ENCODE results near the gene FLYWCH2.

FLYWCH2 gene

DNA sequence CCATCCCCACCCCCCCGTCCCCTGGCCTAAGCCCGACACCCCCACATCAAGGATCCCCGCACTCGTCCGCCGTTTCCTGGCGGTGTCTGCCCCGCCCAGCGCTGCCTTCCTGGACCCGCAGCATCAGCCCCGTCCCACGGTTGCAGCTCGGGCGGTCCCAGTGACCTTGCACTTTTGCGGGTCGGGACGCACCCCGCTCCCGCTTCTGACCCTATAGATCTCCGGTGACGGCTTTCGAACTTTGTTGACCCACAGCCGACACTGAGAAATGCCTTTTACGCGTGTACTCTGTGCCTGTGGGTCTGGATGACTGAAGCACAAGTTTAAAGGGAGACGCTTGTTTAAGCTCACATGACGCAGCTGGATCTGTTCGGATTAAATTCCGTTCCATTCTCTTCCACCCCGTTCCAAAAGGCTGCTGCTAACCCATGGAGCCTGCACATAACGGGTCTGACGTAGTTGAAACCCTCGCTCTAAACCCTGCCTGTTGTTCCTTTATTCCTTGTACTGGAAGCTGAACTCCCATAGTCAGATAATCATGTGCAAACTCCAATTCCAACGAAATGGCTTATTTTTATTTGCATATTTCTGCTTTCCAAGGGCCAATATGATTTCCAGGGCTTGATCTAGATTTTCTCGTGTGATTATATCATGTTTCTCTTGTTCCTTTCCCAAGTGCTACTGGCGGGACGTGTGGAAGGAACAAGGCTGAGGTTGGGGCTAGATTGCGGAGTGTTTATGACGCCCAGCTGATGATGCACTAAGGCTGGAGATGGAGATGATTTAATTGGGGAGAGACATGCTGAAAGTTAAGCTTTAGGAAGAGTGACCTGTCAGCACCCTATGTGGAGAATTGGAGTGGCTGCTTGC is 29.6 kb downstream of the FLYWCH2 start:
- Histone ChIP-seq H3K36me3 (ENCODE audit: control insufficient read depth, insufficient read depth, low read length) (peaks cover 2% of the 10 kb centered on the region), H3K4me1 (ENCODE audit: control insufficient read depth, low read depth, low read length) (no peaks in the 10 kb centered on the region), H3K9ac (ENCODE audit: low read length) (peak overlapping the region; percentile 70), H3K4me3 (ENCODE audit: low read length) (peak overlapping the region; percentile 39), H2BK5ac (ENCODE audit: low read length) (no peak overlapping the region), H2AK5ac (ENCODE audit: low read length) (no peak overlapping the region), H3K79me1 (ENCODE audit: low read length) (no peaks in the 10 kb centered on the region), H3K27me3 (ENCODE audit: insufficient read depth, low read length, poor library complexity) (peaks cover 3% of the 10 kb centered on the region), H2BK120ac (ENCODE audit: low read depth, low read length) (no peak overlapping the region), H2BK15ac (replicated peaks; ENCODE audit: low read depth) (no peak overlapping the region), H3K79me2 (ENCODE audit: control insufficient read depth, insufficient read depth, low read length) (no peaks in the 10 kb centered on the region), H4K5ac (ENCODE audit: low read length) (no peak overlapping the region), H3K18ac (ENCODE audit: low read length) (peak overlapping the region; percentile 63), H3K4ac (ENCODE audit: low read depth, low read length) (no peak overlapping the region), H3K4me2 (ENCODE audit: low read length) (peak overlapping the region; percentile 89), H3K27ac (ENCODE audit: low read depth, low read length) (no peak overlapping the region), H3K23ac (ENCODE audit: low read length) (no peak overlapping the region), H3K56ac (ENCODE audit: low read length) (peak overlapping the region; percentile 88), H4K8ac (ENCODE audit: low read depth, low read length) (no peak overlapping the region)
- no CpG with 5 or more reads among the region's 39 CpGs for WGBS (ENCODE audit: extremely low coverage, insufficient coverage, low lambda C conversion rate)
- peak; percentile 22 for DNase-seq

DNA sequence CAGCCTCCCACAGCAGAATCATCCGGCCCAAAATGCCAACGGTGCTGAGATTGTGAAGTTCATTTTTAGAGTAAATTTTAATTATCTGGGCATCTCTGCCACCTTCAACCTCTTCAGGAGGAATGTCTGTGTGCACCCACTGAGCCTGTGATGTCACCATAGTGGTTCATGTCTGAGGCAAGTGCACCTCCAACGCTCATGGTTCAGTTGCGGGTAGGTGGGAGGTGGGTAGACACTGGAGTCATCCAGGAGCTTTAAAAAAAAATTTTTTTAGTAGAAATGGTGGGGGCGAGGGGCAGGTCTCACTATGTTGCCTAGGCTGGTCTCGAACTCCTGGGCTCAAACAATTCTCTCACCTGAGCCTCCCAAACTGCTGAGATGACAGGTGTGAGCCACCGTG is 30.6 kb downstream of the FLYWCH2 start:
- Histone ChIP-seq H3K4me3 (ENCODE audit: low read length) (no peak overlapping the region), H3K4me2 (ENCODE audit: low read length) (no peak overlapping the region), H3K36me3 (ENCODE audit: control insufficient read depth, insufficient read depth, low read length) (peaks cover 2% of the 10 kb centered on the region), H3K56ac (ENCODE audit: low read length) (no peak overlapping the region), H2BK120ac (ENCODE audit: low read depth, low read length) (no peak overlapping the region), H3K79me1 (ENCODE audit: low read length) (no peaks in the 10 kb centered on the region), H3K27ac (ENCODE audit: low read depth, low read length) (no peak overlapping the region), H4K5ac (ENCODE audit: low read length) (no peak overlapping the region), H3K23ac (ENCODE audit: low read length) (no peak overlapping the region), H2BK5ac (ENCODE audit: low read length) (no peak overlapping the region), H3K27me3 (ENCODE audit: insufficient read depth, low read length, poor library complexity) (peaks cover 3% of the 10 kb centered on the region), H3K18ac (ENCODE audit: low read length) (no peak overlapping the region), H3K9ac (ENCODE audit: low read length) (no peak overlapping the region), H3K4me1 (ENCODE audit: control insufficient read depth, low read depth, low read length) (no peaks in the 10 kb centered on the region), H4K8ac (ENCODE audit: low read depth, low read length) (no peak overlapping the region), H2BK15ac (replicated peaks; ENCODE audit: low read depth) (no peak overlapping the region), H3K4ac (ENCODE audit: low read depth, low read length) (no peak overlapping the region), H3K79me2 (ENCODE audit: control insufficient read depth, insufficient read depth, low read length) (no peaks in the 10 kb centered on the region), H2AK5ac (ENCODE audit: low read length) (no peak overlapping the region)
- DNase-seq: no peak
- WGBS (ENCODE audit: extremely low coverage, insufficient coverage, low lambda C conversion rate): no CpG with 5 or more reads among the region's 7 CpGs

DNA sequence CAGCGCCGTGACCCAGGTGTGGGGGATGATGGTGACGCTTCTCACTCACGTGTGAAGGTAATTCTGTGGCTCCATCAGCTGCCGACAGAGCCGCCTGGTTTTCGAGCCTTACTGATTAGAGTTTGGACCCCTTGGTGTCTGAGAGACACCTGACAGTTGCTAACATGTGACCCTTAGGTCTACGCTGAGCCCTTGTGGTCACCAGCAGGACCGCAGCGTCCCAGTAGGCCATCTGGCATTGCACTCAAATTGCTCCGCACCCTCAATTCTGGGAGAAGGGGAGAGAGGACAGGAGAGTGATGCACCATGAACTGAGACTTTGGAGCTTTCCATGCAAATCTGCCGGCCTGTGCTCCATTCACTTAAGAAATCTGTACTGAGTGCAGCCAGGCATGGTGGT is 31.2 kb downstream of the FLYWCH2 start:
- peaks cover 2% of the 10 kb centered on the region for H3K36me3 ChIP-seq (ENCODE audit: control insufficient read depth, insufficient read depth, low read length)
- WGBS (ENCODE audit: extremely low coverage, insufficient coverage, low lambda C conversion rate): no CpG with 5 or more reads among the region's 12 CpGs
- H3K4ac ChIP-seq (ENCODE audit: low read depth, low read length): no peak overlapping the region
- H3K79me1 ChIP-seq (ENCODE audit: low read length): no peaks in the 10 kb centered on the region
- no peak overlapping the region for H3K4me2 ChIP-seq (ENCODE audit: low read length)
- no peak overlapping the region for H3K27ac ChIP-seq (ENCODE audit: low read depth, low read length)
- peak; percentile 40 for DNase-seq
- no peak overlapping the region for H3K23ac ChIP-seq (ENCODE audit: low read length)
- no peak overlapping the region for H3K18ac ChIP-seq (ENCODE audit: low read length)
- no peak overlapping the region for H2AK5ac ChIP-seq (ENCODE audit: low read length)
- H4K8ac ChIP-seq (ENCODE audit: low read depth, low read length): no peak overlapping the region
- no peak overlapping the region for H2BK120ac ChIP-seq (ENCODE audit: low read depth, low read length)
- peaks cover 3% of the 10 kb centered on the region for H3K27me3 ChIP-seq (ENCODE audit: insufficient read depth, low read length, poor library complexity)
- H3K9ac ChIP-seq (ENCODE audit: low read length): no peak overlapping the region
- no peak overlapping the region for H2BK15ac ChIP-seq (replicated peaks; ENCODE audit: low read depth)
- H3K79me2 ChIP-seq (ENCODE audit: control insufficient read depth, insufficient read depth, low read length): no peaks in the 10 kb centered on the region
- no peaks in the 10 kb centered on the region for H3K4me1 ChIP-seq (ENCODE audit: control insufficient read depth, low read depth, low read length)
- no peak overlapping the region for H3K4me3 ChIP-seq (ENCODE audit: low read length)
- H4K5ac ChIP-seq (ENCODE audit: low read length): no peak overlapping the region
- H3K56ac ChIP-seq (ENCODE audit: low read length): no peak overlapping the region
- no peak overlapping the region for H2BK5ac ChIP-seq (ENCODE audit: low read length)

DNA sequence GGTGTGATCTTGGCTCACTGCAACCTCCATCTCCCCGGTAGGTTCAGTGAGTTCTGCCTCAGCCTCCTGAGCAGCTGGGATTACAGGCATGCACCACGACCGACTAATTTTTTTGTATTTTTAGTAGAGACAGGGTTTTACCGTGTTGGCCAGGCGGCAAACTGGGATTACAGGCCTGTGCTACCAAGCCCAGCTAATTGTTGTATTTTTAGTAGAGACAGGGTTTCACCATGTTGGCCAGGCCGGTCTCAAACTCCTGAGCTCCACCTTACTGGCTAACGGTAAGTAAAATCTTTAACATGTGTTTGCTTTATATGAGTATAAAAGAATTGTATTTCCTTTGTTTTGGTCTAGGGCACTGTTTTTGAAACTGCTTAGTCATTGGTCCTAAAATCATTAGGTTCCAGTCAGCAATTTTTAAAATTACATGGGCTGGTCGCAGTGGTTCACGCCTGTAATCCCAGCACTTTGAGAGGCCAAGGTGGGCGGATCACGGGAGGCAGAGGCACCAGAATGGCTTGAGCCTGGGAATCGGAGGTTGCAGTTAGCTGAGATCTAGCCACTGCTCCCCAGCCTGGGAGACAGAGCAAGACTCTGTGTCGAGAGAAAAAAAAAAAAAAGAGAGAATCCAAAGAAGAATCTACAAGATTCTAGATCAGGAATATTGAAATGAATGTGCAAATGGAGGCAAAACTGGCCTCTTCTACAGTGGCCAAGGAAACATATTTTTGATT is 32.3 kb downstream of the FLYWCH2 start:
- WGBS (ENCODE audit: extremely low coverage, insufficient coverage, low lambda C conversion rate): no CpG with 5 or more reads among the region's 13 CpGs
- H3K27ac ChIP-seq (ENCODE audit: low read depth, low read length): no peak overlapping the region

DNA sequence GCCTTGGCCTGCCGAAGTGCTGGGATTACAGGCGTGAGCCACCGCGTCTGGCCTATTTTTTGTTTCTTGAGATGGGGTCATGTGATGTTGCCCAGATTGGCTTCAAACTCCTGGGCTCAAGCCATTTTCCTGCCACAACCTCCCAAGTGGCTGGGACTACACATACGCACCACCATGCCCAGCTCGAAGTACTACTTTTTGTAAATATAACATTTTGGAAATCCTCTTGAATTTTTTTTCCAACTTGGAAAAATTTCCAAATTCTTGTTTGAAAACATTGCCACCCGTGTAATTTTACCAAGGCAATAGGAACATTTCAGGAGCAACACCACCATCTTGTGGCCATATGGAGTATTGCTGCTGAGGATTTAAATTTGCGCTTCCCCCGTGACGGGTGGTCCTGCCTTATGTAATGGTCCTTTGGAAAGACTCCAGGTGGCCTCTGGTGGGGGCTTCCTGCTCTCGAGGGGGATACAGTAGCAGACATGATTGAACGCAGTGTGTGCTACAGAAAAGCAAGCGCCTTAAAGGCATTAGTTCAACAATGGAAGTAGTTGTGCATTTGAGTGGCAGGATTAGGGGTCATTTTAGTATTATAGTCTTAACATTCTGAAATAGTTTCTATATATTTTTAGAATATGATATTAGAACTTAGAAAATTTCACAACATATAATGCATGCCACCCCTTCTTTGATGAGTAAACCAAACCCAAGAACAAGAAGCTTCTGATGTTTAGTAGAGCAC is 36.7 kb downstream of the FLYWCH2 start:
- peak; percentile 72 for DNase-seq
- Histone ChIP-seq H2BK5ac (ENCODE audit: low read length) (no peak overlapping the region), H3K4ac (ENCODE audit: low read depth, low read length) (no peak overlapping the region), H2AK5ac (ENCODE audit: low read length) (no peak overlapping the region), H3K79me1 (ENCODE audit: low read length) (no peaks in the 10 kb centered on the region), H3K56ac (ENCODE audit: low read length) (no peak overlapping the region), H3K4me3 (ENCODE audit: low read length) (no peak overlapping the region), H3K4me1 (ENCODE audit: control insufficient read depth, low read depth, low read length) (no peaks in the 10 kb centered on the region), H3K9ac (ENCODE audit: low read length) (no peak overlapping the region), H2BK120ac (ENCODE audit: low read depth, low read length) (no peak overlapping the region), H4K5ac (ENCODE audit: low read length) (no peak overlapping the region), H3K4me2 (ENCODE audit: low read length) (no peak overlapping the region), H4K8ac (ENCODE audit: low read depth, low read length) (no peak overlapping the region), H3K27me3 (ENCODE audit: insufficient read depth, low read length, poor library complexity) (no peaks in the 10 kb centered on the region), H2BK15ac (replicated peaks; ENCODE audit: low read depth) (no peak overlapping the region), H3K36me3 (ENCODE audit: control insufficient read depth, insufficient read depth, low read length) (no peaks in the 10 kb centered on the region), H3K23ac (ENCODE audit: low read length) (no peak overlapping the region), H3K79me2 (ENCODE audit: control insufficient read depth, insufficient read depth, low read length) (no peaks in the 10 kb centered on the region), H3K27ac (ENCODE audit: low read depth, low read length) (no peak overlapping the region), H3K18ac (ENCODE audit: low read length) (no peak overlapping the region)
- no CpG with 5 or more reads among the region's 13 CpGs for WGBS (ENCODE audit: extremely low coverage, insufficient coverage, low lambda C conversion rate)

More for the DNA sequence above, 32.3 kb downstream of the FLYWCH2 start:
- Histone ChIP-seq H3K23ac (ENCODE audit: low read length) (no peak overlapping the region), H3K9ac (ENCODE audit: low read length) (no peak overlapping the region), H2AK5ac (ENCODE audit: low read length) (no peak overlapping the region), H3K18ac (ENCODE audit: low read length) (no peak overlapping the region), H3K4me3 (ENCODE audit: low read length) (no peak overlapping the region), H3K4me2 (ENCODE audit: low read length) (no peak overlapping the region), H3K36me3 (ENCODE audit: control insufficient read depth, insufficient read depth, low read length) (peaks cover 2% of the 10 kb centered on the region), H2BK120ac (ENCODE audit: low read depth, low read length) (no peak overlapping the region), H3K79me2 (ENCODE audit: control insufficient read depth, insufficient read depth, low read length) (no peaks in the 10 kb centered on the region), H3K79me1 (ENCODE audit: low read length) (no peaks in the 10 kb centered on the region), H3K4me1 (ENCODE audit: control insufficient read depth, low read depth, low read length) (no peaks in the 10 kb centered on the region), H2BK5ac (ENCODE audit: low read length) (no peak overlapping the region), H3K4ac (ENCODE audit: low read depth, low read length) (no peak overlapping the region), H3K56ac (ENCODE audit: low read length) (no peak overlapping the region), H4K5ac (ENCODE audit: low read length) (no peak overlapping the region), H2BK15ac (replicated peaks; ENCODE audit: low read depth) (no peak overlapping the region), H3K27me3 (ENCODE audit: insufficient read depth, low read length, poor library complexity) (peaks cover 3% of the 10 kb centered on the region), H4K8ac (ENCODE audit: low read depth, low read length) (no peak overlapping the region)
- no peak for DNase-seq
